Measurements from ENCODE around the gene ITGB3.

- TF ChIP-seq CTCF (IDR thresholded peaks at IDR 0.05) (no peak), POLR2A (IDR thresholded peaks at IDR 0.05) (peak in 1 of 2 donors; percentile 71)
These were observed 23.2 kb downstream of the ITGB3 start for GRCh38 chr17:47276868-47277267.

Data from thyroid gland (tissue), 4 donors.